SIG-M5 (cell line): ENCODE measurements around the gene STXBP6.
"Not testable (repeated sequence)": the region's sequence is repeated elsewhere in the genome, so short reads cannot be mapped to it uniquely, and the experiment has no call there.

Experiments used
- DNase-seq: peaks from one replicate; lab custom pipeline; 2025; lab: John Stamatoyannopoulos, UW

STXBP6 gene

GRCh38 chr14:24828486-24828885 is 221.5 kb downstream of the STXBP6 start:
- no peak for DNase-seq

GRCh38 chr14:24826390-24826789 is 223.6 kb downstream of the STXBP6 start:
- DNase-seq: no peak

GRCh38 chr14:24820616-24821015 is 229.3 kb downstream of the STXBP6 start:
- no peak for DNase-seq

- DNase-seq: no peak
These were observed 231.1 kb downstream of the STXBP6 start for GRCh38 chr14:24818823-24819341.

GRCh38 chr14:24818058-24818822 is 231.7 kb downstream of the STXBP6 start:
- no peak for DNase-seq

- DNase-seq: no peak
These were observed 232.5 kb downstream of the STXBP6 start for GRCh38 chr14:24817212-24818057.

- no peak for DNase-seq
These were observed 233.1 kb downstream of the STXBP6 start for GRCh38 chr14:24816929-24817211.

- no peak for DNase-seq
These were observed 233.7 kb downstream of the STXBP6 start for GRCh38 chr14:24816011-24816928.

GRCh38 chr14:24815543-24815942 is 234.4 kb downstream of the STXBP6 start:
- DNase-seq: no peak

GRCh38 chr14:24814944-24815343 is 235.0 kb downstream of the STXBP6 start:
- DNase-seq: no peak

- DNase-seq: no peak
These were observed 235.6 kb downstream of the STXBP6 start for GRCh38 chr14:24814346-24814745.

GRCh38 chr14:24813819-24814259 is 236.1 kb downstream of the STXBP6 start:
- DNase-seq: no peak

GRCh38 chr14:24813089-24813815 is 236.7 kb downstream of the STXBP6 start:
- DNase-seq: no peak

GRCh38 chr14:24809135-24809534 is 240.8 kb downstream of the STXBP6 start:
- no peak for DNase-seq

GRCh38 chr14:24808412-24808811 is 241.5 kb downstream of the STXBP6 start:
- DNase-seq: no peak

GRCh38 chr14:24806061-24806678 is 243.8 kb downstream of the STXBP6 start:
- DNase-seq: no peak

- no peak for DNase-seq
These were observed 245.3 kb downstream of the STXBP6 start for GRCh38 chr14:24804552-24805212.

GRCh38 chr14:24803933-24804494 is 245.9 kb downstream of the STXBP6 start:
- DNase-seq: no peak

GRCh38 chr14:24803426-24803825 is 246.5 kb downstream of the STXBP6 start:
- DNase-seq: not testable (repeated sequence)

- DNase-seq: no peak
These were observed 247.7 kb downstream of the STXBP6 start for GRCh38 chr14:24802236-24802635.
